Measurements from ENCODE around the gene ABCA7.
A peak's percentile ranks its signal among the peaks of the same experiment; 100 is the strongest.
"Not testable (repeated sequence)": the region's sequence is repeated elsewhere in the genome, so short reads cannot be mapped to it uniquely, and the experiment has no call there.

ABCA7 gene

GRCh38 chr19:1105873-1106840, 66.2 kb downstream of the ABCA7 start:
- DNase-seq (ENCODE audit: low spot score): no peak

- no peak for DNase-seq (ENCODE audit: low spot score)
These were observed 67.1 kb downstream of the ABCA7 start for GRCh38 chr19:1106841-1107660.

GRCh38 chr19:1107661-1108261, 67.9 kb downstream of the ABCA7 start:
- no peak for DNase-seq (ENCODE audit: low spot score)

GRCh38 chr19:1108291-1109031, 68.6 kb downstream of the ABCA7 start:
- no peak for DNase-seq (ENCODE audit: low spot score)

- no peak for DNase-seq (ENCODE audit: low spot score)
These were observed 69.2 kb downstream of the ABCA7 start for GRCh38 chr19:1109032-1109551.

- no peak for DNase-seq (ENCODE audit: low spot score)
These were observed 70.1 kb downstream of the ABCA7 start for GRCh38 chr19:1109697-1110671.

DNA sequence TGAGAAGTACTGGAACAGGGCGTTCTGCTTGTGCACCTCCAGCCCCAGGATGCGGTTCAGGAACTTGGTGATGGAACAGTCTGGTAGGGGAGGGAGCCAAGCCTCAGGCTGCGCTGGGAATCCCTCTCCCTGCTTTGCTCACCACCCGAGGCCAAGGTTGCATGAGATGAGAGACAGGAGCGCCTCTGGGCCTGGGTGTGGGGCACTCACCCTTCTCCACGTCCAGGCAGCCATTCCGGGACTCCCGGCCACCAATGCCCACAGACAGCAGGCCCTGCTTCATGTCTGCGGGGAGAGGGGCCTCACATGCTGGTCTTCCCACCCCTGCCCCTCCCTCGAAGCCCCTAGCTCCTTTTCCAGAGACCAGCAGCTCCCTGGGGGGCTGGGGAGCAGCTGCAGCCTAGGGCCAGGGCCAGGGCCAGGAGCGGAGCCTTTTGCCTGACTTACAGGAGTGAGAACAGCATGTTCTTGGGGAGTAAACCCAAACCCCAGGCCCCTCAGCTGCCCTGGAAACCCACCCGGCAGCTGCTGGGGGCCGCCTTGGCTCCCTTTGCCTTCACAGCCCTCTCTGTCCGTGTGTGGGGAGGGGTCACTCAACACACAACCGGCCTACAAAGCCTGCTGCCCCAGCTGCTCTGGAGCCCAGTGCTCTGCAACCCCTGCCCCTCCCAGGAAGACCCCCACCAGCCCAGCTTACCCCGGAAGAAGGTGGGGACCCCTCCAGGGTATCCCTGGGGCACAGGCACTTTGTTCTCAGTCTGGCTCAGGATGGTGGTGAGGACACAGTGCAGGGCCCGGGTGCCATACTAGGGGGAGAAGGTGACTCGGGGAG, 71.1 kb downstream of the ABCA7 start:
- no peak for DNase-seq (ENCODE audit: low spot score)

DNA sequence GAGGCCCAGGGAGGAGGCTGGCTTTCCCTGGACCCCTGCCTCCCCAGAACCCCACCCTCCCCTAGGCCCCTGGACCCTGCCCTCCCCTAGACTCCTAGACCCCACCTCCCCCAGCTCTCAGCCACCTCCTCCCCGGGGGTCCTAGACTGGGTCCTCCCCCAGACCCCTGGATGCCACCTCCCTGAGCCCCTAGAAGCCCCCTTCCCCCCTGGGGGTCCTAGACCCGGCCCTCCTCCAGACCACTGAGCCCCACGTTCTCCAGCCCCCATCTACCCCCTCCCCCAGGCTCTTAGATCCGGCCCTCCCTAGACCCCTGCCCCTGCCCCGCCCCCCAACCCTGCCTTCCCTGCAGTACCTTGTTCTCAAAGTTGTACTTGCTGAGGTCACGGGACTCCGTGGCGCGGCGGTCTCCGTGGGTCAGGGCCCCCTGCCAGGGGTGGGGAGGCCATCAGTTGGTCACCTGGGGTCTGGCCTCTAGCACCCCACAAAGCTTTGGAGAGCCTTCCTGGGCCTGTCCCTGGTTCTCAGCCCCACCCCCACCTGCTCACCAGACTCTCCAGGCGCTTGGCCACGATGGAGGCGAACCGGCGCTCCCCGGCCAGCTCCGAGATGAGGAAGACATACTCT, 71.8 kb downstream of the ABCA7 start:
- no peak for DNase-seq (ENCODE audit: low spot score)

DNA sequence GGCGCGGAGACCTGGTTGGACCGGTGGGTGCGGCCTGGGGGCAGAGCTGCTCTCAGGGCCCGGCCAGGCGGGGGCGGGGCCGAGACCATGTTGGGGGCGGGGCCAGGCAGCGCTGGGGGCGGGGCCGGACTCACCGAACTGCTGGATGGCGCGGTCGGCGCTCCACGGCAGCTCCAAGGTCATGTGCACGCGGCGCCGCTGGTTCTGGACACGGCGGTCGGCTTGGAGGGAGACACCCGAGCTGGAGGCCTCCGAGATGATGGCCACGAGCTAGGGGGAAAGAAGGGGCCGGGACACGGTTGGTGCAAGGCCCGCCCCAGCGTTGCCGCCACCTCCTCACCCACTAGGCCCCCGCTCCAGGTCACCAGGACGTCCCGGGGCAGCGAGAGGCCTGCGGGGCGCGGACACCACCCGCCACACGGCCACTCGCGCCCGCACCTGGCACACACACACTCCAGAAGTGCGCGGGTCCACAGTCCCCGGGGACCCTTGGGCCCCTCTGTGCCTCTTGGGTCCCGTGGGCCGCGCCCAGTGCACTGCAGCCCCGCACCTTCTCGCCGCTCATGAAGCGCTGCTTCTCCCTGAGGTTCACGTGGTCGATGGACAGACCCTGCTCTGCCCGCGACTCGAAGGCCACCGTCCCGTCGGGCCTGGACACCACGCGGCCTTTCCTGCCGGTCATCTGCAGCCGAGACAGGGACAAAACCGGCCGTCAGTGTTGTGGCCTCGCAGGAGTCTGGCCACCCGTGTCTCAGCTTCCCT, 72.5 kb downstream of the ABCA7 start:
- no peak for DNase-seq (ENCODE audit: low spot score)

DNA sequence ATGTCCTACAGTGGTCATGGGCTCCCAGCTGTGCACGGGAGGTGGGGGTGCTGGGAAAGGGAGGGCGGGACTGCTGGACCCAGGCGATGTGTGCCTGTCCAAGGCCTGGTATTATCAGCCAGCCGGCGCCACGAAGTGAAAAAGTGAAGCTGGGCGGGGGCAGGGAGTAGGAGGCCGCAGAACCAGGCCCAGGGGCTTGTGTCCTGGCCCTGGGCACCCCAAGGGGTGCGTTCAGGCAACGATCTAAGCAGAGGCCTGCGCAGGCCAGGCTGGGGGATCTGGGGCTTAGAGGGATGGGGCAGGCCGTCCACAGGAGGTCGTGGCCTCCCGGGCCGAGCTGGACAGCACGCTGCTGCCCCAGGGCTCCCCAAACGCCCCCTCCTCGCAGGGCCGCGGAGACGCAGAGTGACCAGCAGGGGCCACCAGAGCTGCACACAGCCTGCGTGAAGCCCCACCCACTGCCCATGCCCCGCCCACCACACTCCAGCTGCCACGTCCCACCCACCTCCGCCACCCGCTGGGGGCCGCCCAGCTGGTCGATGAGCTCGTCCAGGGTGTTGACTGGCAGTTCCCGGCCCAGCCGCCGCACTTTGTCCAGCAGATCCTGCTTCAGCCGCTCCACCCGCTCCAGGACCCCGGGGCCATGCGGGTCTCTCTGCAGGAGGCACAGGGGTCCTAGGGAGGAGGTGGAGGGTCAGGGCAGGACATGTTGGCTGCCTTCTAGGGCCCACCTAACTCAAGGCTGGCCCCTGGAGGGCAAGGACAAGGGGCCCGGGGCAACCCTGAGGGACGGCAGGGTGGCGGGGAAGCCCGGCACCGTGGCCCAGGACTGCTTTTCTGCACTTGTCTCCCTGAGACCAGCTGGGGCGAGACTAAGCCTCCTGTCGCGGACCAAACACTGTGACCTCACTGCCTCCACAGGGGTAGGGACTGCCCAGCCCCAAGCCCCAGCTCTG, 73.4 kb downstream of the ABCA7 start:
- DNase-seq (ENCODE audit: low spot score): peak; percentile 58

GRCh38 chr19:1113986-1114483, 74.1 kb downstream of the ABCA7 start:
- no peak for DNase-seq (ENCODE audit: low spot score)

DNA sequence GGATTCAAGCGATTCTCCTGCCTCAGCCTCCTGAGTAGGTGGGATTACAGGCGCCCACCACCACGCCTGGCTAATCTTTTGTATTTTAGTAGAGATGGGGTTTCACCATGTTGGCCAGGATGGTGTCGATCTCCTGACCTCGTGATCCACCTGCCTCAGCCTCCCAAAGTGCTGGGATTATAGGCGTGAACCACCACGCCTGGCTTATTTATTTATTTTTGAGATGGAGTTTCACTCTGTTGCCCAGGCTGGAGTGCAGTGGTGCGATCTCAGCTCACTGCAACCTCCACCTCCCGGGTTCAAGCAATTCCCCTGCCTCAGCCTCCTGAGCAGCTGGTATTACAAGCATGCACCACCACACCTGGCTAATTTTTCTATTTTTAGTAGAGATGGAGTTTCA, 74.8 kb downstream of the ABCA7 start:
- not testable (repeated sequence) for DNase-seq (ENCODE audit: low spot score)

Measured in LoVo (cell line).